PFSK-1 (cell line): ENCODE measurements around the gene PBX3.

Experiments used
- FOXP2 ChIP-seq: optimal IDR thresholded peaks from 2 replicates; pipeline ENCODE3; 2011; ENCODE audit warnings: borderline replicate concordance, control low read depth, inconsistent platforms; ENCODE audit not compliant: insufficient read depth; ENCODE audit errors: extremely low read length, extremely low read depth
- POLR2AphosphoS5 ChIP-seq: IDR thresholded peaks from 2 replicates; pipeline ENCODE4 v1.6.1; 2012; ENCODE audit warnings: low read depth, mild to moderate bottlenecking, control low read depth, low read length, moderate library complexity
- SIN3A ChIP-seq: IDR thresholded peaks from 2 replicates; pipeline ENCODE4 v1.6.1; 2012; ENCODE audit warnings: mild to moderate bottlenecking, low read length, moderate library complexity, borderline replicate concordance; ENCODE audit not compliant: insufficient read depth
- TAF1 ChIP-seq: IDR thresholded peaks from 2 replicates; pipeline ENCODE4 v1.6.1; 2012; ENCODE audit warnings: low read length, control low read depth, borderline replicate concordance; ENCODE audit not compliant: insufficient read depth
- TF ChIP-seq, protein P1 (sequence below), 2 experiments: IDR thresholded peaks; 2 replicates each; pipeline versions ENCODE4 v1.6.1 to v1.8.0; 2011 to 2012; ENCODE audit warnings: low read depth in 2 of 2, low read length in 2 of 2, control low read depth in 1 of 2, inconsistent platforms in 1 of 2, mild to moderate bottlenecking in 1 of 2, moderate library complexity in 1 of 2; ENCODE audit not compliant: insufficient read depth in 1 of 2

Gene PBX3

DNA sequence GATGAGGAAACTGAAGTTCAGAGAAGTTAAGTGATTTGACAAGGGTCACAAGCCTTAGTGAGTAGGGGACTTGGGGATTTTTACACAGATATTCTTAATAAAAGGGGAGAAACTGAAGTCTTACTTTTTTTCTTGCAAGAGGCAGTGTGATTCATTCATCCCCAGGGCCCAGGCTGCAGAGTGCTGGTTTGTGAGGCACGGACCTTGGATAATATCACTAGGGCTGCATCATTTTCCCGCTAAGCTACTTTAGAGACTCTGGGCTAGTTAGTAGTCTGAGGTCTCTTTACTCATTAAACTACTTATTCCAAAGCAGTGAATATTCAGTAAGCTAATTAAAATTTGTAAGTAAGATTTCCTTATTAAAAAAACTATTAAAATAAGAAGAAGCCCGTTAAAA lies 195.0 kb downstream of the PBX3 start:
- TF ChIP-seq SIN3A (no peak), TAF1 (no peak), POLR2AphosphoS5 (no peak), FOXP2 (no peak)
- TF ChIP-seq, protein P1, sequence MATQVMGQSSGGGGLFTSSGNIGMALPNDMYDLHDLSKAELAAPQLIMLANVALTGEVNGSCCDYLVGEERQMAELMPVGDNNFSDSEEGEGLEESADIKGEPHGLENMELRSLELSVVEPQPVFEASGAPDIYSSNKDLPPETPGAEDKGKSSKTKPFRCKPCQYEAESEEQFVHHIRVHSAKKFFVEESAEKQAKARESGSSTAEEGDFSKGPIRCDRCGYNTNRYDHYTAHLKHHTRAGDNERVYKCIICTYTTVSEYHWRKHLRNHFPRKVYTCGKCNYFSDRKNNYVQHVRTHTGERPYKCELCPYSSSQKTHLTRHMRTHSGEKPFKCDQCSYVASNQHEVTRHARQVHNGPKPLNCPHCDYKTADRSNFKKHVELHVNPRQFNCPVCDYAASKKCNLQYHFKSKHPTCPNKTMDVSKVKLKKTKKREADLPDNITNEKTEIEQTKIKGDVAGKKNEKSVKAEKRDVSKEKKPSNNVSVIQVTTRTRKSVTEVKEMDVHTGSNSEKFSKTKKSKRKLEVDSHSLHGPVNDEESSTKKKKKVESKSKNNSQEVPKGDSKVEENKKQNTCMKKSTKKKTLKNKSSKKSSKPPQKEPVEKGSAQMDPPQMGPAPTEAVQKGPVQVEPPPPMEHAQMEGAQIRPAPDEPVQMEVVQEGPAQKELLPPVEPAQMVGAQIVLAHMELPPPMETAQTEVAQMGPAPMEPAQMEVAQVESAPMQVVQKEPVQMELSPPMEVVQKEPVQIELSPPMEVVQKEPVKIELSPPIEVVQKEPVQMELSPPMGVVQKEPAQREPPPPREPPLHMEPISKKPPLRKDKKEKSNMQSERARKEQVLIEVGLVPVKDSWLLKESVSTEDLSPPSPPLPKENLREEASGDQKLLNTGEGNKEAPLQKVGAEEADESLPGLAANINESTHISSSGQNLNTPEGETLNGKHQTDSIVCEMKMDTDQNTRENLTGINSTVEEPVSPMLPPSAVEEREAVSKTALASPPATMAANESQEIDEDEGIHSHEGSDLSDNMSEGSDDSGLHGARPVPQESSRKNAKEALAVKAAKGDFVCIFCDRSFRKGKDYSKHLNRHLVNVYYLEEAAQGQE (IDR thresholded peaks at IDR 0.05; ENCODE audit: insufficient read depth in 1 of 2, low read depth in 2 of 2, low read length in 2 of 2) = no peak

DNA sequence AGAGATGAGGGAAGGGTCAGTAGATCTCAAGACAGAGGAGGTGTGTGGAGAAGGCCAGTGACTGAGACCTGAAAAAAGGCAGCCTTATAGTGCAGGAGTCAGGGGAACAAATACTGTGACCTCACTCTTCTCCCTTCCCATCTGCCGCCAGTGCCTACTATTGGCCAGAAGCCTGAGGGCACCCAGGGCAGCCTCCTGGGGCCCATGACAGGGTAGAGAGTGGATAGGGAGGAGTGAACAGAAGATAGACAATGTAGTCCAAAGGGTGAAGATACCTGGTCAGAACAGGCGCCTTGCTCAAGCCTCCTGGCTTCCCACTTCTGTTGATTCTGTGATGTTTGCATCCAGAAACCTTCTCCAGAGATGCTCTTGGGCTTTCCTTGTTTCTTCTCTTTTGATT lies 196.7 kb downstream of the PBX3 start:
- no peak for TF ChIP-seq SIN3A
- TF ChIP-seq POLR2AphosphoS5 = no peak
- TF ChIP-seq, protein P1 (IDR thresholded peaks at IDR 0.05; ENCODE audit: insufficient read depth in 1 of 2, low read depth in 2 of 2, low read length in 2 of 2) = no peak
- no peak for TF ChIP-seq TAF1
- no peak for TF ChIP-seq FOXP2

GRCh38 chr9:125946397-125946796 lies 199.2 kb downstream of the PBX3 start:
- no peak for TF ChIP-seq FOXP2
- TF ChIP-seq POLR2AphosphoS5 = no peak
- TF ChIP-seq SIN3A = no peak
- TF ChIP-seq, protein P1 (IDR thresholded peaks at IDR 0.05; ENCODE audit: insufficient read depth in 1 of 2, low read depth in 2 of 2, low read length in 2 of 2) = no peak
- no peak for TF ChIP-seq TAF1

GRCh38 chr9:125948887-125949596 lies 201.9 kb downstream of the PBX3 start:
- TF ChIP-seq SIN3A (no peak), POLR2AphosphoS5 (no peak), TAF1 (no peak), FOXP2 (no peak)
- TF ChIP-seq, protein P1 (IDR thresholded peaks at IDR 0.05; ENCODE audit: insufficient read depth in 1 of 2, low read depth in 2 of 2, low read length in 2 of 2) = no peak
